ENCODE results near the gene TFDP2. TPM values are rescaled to one million over a fixed set of nuclear protein-coding genes. Genes with fewer than 3 reads are reported as not detected.
A peak's percentile ranks its signal among the peaks of the same experiment; 100 is the strongest.

The TFDP2 gene
- total RNA-seq, 1 experiment from 2014 or later = 76.0 TPM

DNA sequence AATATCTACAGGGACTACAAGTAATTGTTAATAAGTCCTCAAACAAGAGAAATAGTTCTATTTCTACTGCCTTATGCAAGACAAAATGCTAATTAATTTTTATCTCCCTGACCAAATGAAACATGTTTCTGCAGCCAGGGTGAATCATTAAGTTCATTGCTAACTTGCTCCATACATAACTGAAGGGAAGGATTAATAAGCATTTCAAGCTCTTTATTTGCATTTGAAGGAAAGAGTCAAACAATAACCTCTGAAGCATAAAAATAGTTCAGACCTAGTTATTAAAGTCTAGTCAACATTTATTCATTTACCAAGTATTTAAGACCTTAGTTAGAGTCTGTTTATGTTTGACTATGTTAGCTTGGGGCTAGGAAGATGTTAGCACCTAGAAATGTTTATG lies 152.9 kb downstream of the TFDP2 start:
- TF ChIP-seq, protein P1, sequence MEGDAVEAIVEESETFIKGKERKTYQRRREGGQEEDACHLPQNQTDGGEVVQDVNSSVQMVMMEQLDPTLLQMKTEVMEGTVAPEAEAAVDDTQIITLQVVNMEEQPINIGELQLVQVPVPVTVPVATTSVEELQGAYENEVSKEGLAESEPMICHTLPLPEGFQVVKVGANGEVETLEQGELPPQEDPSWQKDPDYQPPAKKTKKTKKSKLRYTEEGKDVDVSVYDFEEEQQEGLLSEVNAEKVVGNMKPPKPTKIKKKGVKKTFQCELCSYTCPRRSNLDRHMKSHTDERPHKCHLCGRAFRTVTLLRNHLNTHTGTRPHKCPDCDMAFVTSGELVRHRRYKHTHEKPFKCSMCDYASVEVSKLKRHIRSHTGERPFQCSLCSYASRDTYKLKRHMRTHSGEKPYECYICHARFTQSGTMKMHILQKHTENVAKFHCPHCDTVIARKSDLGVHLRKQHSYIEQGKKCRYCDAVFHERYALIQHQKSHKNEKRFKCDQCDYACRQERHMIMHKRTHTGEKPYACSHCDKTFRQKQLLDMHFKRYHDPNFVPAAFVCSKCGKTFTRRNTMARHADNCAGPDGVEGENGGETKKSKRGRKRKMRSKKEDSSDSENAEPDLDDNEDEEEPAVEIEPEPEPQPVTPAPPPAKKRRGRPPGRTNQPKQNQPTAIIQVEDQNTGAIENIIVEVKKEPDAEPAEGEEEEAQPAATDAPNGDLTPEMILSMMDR (conservative IDR thresholded peaks at IDR 0.05) = no peak

More for the DNA sequence above, 152.9 kb downstream of the TFDP2 start:
- Histone ChIP-seq H3K9me3 (ENCODE audit: control insufficient read depth, low read depth, low read length) (no peaks in the 10 kb centered on the region), H3K14ac (ENCODE audit: insufficient read depth, low read length) (no peak overlapping the region), H2AFZ (ENCODE audit: low read length) (no peak overlapping the region), H3K79me2 (ENCODE audit: insufficient read depth, low read length) (no peaks in the 10 kb centered on the region), H4K5ac (ENCODE audit: insufficient read length, low read depth, low read length) (no peak overlapping the region), H3K23ac (ENCODE audit: insufficient read length, low read depth, low read length) (no peak overlapping the region), H4K91ac (ENCODE audit: insufficient read length, low read depth, low read length) (no peak overlapping the region), H3K18ac (ENCODE audit: insufficient read length, low read depth, low read length) (no peak overlapping the region), H3T11ph (ENCODE audit: low read length) (no peak overlapping the region), H3K4me2 (ENCODE audit: insufficient read depth, insufficient read length, low read length) (no peak overlapping the region), H2BK15ac (ENCODE audit: low read depth, low read length) (no peak overlapping the region), H3K4me1 (ENCODE audit: insufficient read depth, low read length) (0 out of 2 replicates have a peak, but pooled peaks cover 2% of the 10 kb centered on the region), H3K27ac (ENCODE audit: insufficient read length, low read depth, low read length) (no peak overlapping the region), H3K23me2 (ENCODE audit: insufficient read length, low read depth, low read length, poor library complexity, severe bottlenecking) (no peaks in the 10 kb centered on the region), H3K9ac (ENCODE audit: extremely low read depth, insufficient read length, low read length) (no peak overlapping the region), H3K27me3 (ENCODE audit: insufficient read depth, low read length) (no peaks in the 10 kb centered on the region), H2BK12ac (ENCODE audit: insufficient read length, low read depth, low read length) (no peak overlapping the region), H2BK20ac (ENCODE audit: low read depth, low read length, poor library complexity, severe bottlenecking) (no peak overlapping the region), H2BK120ac (ENCODE audit: low read depth, low read length, poor library complexity, severe bottlenecking) (no peak overlapping the region), H2BK5ac (ENCODE audit: insufficient read length, low read length) (no peak overlapping the region), H2AK5ac (ENCODE audit: insufficient read length, low read length) (no peak overlapping the region), H3K56ac (ENCODE audit: insufficient read length, low read depth, low read length) (no peak overlapping the region), H3K4ac (ENCODE audit: low read depth, low read length) (no peak overlapping the region), H4K8ac (replicated peaks; ENCODE audit: insufficient read length, low read depth, low read length) (no peak overlapping the region), H4K20me1 (ENCODE audit: control insufficient read depth, insufficient read depth, insufficient read length) (no peaks in the 10 kb centered on the region), H3K79me1 (ENCODE audit: insufficient read depth, low read depth, low read length, poor library complexity, severe bottlenecking) (peaks cover 2% of the 10 kb centered on the region)
- DNase-seq = no peak
- Mint-ChIP-seq H3K9me3 (no peaks in the 10 kb centered on the region), H3K36me3 (ENCODE audit: insufficient read depth in 1 of 3, low read depth in 3 of 3) (peaks cover 10 to 37% (median 28%) of the 10 kb centered on the region in 3 experiments; a peak in 6 of 7 replicates), H3K27ac (peak overlapping the region in 1 of 3 experiments; percentile 15; a peak in 2 of 7 replicates), H3K27me3 (ENCODE audit: low read depth) (no peaks in the 10 kb centered on the region), H3K4me3 (no peak overlapping the region), H3K4me1 (peaks cover 16 to 22% of the 10 kb centered on the region in 2 experiments)
